Skin epidermis (tissue), 12 donors: ENCODE data around the gene BAHD1.
"Not testable (repeated sequence)": the region's sequence is repeated elsewhere in the genome, so short reads cannot be mapped to it uniquely, and the experiment has no call there.

Experiments
- H3K27ac ChIP-seq, 21 experiments: fragments of 200-600 bp; sonication (generic) in 11 of 21; one replicate each; pipeline ENCODE4 v1.5.0; 2020; ENCODE audit warnings: mild to moderate bottlenecking in 3 of 21, inconsistent platforms in 2 of 21, moderate library complexity in 2 of 21
- H3K4me3 ChIP-seq, 7 experiments: fragments of 200-600 bp; sonication (generic) in 2 of 7; one replicate each; pipeline ENCODE4 v1.5.0; 2020; ENCODE audit warnings: inconsistent platforms in 2 of 7, mild to moderate bottlenecking in 2 of 7, moderate library complexity in 1 of 7

The BAHD1 gene

GRCh38 chr15:40441565-40442531 lies 1.1 kb downstream of the BAHD1 start:
- Histone ChIP-seq H3K4me3 (peak overlapping the region; percentile 78 to 95 (median 90)), H3K27ac (peak overlapping the region in 18 of 21 experiments; percentile 10 to 90 (median 68))

DNA sequence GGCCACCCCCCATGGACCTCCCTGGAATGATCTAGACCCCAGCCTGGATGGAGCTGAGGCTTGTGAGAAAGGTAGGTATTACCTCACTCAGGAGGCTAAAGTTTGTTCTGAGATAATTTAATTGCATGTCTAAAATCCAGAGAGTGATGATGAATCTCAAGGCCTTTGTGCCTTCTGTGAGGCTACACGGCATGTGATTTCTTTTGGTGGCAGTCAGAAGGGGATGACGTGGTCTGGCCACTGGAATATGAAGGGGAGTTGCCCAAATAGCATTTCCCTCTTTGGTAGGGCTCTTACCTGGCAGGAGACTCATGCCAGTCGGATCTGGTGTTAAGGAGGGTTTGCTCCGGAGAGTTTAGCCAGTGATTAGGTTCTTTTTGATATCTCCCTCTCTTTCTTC lies 2.5 kb downstream of the BAHD1 start:
- Histone ChIP-seq H3K27ac (no peak overlapping the region), H3K4me3 (no peak overlapping the region)

DNA sequence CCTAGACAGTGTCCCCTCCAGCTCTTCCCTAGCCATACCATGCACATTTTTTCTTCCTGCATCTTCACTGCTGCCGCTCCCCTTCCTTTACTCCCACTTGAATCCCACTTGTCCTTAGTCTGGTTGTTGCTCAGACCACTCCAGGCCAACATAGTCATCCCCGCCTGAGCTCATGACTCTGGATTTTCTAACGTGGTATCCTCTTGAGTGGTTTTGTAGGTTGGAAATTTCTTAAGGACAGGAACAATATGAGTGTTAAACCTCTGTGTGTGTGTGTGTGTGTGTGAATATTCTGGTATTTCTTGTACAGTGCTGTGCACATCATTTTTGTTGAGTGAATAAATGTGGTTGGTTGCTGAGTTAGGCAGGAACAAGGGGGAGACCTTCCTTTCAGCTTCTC lies 3.1 kb downstream of the BAHD1 start:
- no peak overlapping the region for H3K27ac ChIP-seq
- H3K4me3 ChIP-seq, result no peak overlapping the region

- Histone ChIP-seq H3K27ac (no peak overlapping the region), H3K4me3 (no peak overlapping the region)
These were observed 4.0 kb downstream of the BAHD1 start for GRCh38 chr15:40444736-40445135.

DNA sequence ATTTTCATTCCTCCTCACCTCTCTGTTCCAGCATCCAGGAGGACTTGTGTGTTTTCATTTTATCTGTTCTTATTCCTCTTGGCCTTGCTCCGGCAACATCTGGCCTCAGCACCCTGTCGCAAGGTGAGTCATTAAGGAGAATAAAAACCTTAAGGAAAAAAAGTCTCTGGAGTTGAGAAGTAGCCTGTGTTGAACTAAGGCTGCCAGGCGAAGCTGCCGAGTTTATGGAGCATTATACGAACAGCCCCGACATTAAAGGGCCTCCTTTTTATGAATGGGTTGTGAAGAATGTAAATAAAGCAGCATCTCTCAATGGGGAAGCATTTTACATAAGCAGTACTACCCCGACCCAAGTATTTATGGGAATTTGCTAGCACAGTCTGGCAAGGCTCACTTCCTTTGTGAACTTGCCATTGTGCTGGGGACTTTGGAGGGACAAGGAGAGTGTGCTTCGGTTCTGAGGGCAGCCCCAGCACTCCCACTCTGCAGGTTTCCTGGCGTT lies 4.7 kb downstream of the BAHD1 start:
- no peak overlapping the region for H3K4me3 ChIP-seq
- H3K27ac ChIP-seq, result no peak overlapping the region

DNA sequence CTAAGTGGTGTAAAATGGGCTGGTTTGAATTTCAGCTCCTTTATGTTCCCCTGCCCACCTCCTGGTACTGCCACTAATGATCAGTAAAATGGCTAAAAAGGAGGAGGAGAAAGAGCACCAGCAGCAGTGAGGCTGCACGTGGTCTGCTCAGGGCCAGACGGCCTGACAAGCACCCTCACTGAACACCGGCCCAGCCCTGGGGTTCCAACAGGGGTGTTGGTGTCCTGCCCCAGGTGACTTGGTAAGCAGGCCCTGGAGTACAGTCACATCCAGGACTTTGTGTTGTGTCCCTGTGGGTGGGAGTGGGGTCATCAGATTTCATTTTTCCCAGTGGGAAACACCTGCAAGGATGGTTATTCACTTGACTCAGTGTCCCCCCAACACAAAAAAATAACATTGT lies 5.4 kb downstream of the BAHD1 start:
- no peak overlapping the region for H3K27ac ChIP-seq
- no peak overlapping the region for H3K4me3 ChIP-seq

- Histone ChIP-seq H3K27ac (no peak overlapping the region), H3K4me3 (no peak overlapping the region)
These were observed 7.6 kb downstream of the BAHD1 start for GRCh38 chr15:40448354-40448753.

- H3K4me3 ChIP-seq, result no peak overlapping the region
- H3K27ac ChIP-seq, result no peak overlapping the region
These were observed 8.5 kb downstream of the BAHD1 start for GRCh38 chr15:40449275-40449674.

GRCh38 chr15:40450047-40450446 lies 9.3 kb downstream of the BAHD1 start:
- Histone ChIP-seq H3K27ac (no peak overlapping the region), H3K4me3 (no peak overlapping the region)

DNA sequence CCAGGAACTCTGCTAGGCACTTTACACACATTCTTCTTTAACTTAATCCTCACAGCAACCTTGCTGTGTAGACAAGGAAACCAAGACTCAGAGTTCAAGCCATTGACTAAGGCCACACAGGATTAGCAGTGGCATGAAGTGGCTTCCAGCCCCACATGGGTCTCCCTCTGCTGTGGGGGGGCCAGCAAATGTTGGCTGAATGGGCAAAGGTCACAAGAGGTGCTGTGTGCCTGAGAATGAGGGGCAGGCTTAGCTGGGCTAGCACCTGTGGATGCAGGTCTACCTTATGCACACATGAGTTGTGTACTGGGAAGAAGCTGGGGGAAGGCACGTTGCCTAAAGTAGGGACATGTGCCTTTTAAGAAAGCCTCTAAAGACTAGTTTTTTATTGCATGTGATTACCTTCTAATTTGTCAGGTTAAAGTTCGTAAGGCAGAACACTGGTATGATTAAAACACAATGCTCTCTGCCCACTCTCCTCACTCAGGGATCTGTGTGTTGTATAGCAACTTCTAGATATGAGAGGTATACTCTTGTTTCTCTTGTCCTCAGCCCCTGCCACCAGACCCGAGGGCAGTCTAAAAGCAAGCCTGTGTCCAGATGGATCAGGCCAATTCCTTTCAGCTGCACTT lies 10.9 kb downstream of the BAHD1 start:
- no peak overlapping the region for H3K27ac ChIP-seq
- no peak overlapping the region for H3K4me3 ChIP-seq

GRCh38 chr15:40452296-40453090 lies 11.7 kb downstream of the BAHD1 start:
- peak overlapping the region in 1 of 21 experiments; percentile 20 for H3K27ac ChIP-seq
- no peak overlapping the region for H3K4me3 ChIP-seq

- H3K27ac ChIP-seq, H3K4me3 ChIP-seq: not testable (repeated sequence)
These were observed 13.2 kb downstream of the BAHD1 start for GRCh38 chr15:40453941-40454340.

- no peak overlapping the region for H3K27ac ChIP-seq
These were observed 14.2 kb downstream of the BAHD1 start for GRCh38 chr15:40454904-40455391.

GRCh38 chr15:40456299-40456712 lies 15.6 kb downstream of the BAHD1 start:
- Histone ChIP-seq H3K4me3 (no peak overlapping the region), H3K27ac (peak overlapping the region in 1 of 21 experiments; percentile 38)

More at GRCh38 chr15:40454904-40455391, 14.2 kb downstream of the BAHD1 start:
- H3K4me3 ChIP-seq, result no peak overlapping the region

GRCh38 chr15:40456738-40457137 lies 16.0 kb downstream of the BAHD1 start:
- H3K27ac ChIP-seq, result peak overlapping the region in 1 of 21 experiments; percentile 38

GRCh38 chr15:40458495-40459371 lies 18.0 kb downstream of the BAHD1 start:
- Histone ChIP-seq H3K27ac (no peak overlapping the region), H3K4me3 (no peak overlapping the region)

More at GRCh38 chr15:40456738-40457137, 16.0 kb downstream of the BAHD1 start:
- no peak overlapping the region for H3K4me3 ChIP-seq

DNA sequence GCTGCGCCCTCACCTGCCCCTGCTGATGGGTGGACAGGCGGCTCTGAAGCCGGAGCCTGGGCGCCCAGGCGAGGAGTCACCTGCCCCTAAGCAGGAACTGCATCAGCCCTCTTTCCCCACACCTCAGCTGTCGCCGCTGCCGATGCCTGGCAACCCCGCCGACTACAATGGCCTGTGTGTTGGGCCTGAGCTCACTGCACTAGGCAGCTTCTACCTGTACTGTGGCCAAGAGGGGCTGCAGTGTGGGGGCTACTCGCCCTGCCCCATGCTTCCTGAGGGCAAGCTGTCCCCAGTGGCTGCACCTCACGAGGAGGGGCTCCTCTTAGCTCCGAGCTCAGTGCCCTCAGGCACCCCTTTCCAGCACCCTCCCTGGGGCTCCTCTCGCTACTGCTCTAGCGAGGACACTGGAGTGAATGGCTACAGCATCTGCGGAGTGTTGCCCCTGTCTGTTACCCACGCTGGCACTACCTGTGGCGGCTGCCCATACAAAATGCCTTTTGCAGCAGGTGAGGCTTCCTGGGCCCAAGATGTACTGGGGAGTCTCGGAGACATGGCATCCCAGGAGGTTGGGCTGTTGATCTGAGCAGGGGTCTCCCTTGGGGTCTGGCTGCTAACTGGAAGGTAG lies 18.8 kb downstream of the BAHD1 start:
- no peak overlapping the region for H3K4me3 ChIP-seq
- no peak overlapping the region for H3K27ac ChIP-seq

- H3K4me3 ChIP-seq, result no peak overlapping the region
- H3K27ac ChIP-seq, result no peak overlapping the region
These were observed 19.7 kb downstream of the BAHD1 start for GRCh38 chr15:40460404-40460803.
